ENCODE data around the gene TMEM119. TPM values are rescaled to one million over a fixed set of nuclear protein-coding genes. Genes with fewer than 3 reads are reported as not detected.

Gene TMEM119
- total and polyA plus RNA-seq, 12 donors: 3.1 to 14.8 (median 6.6) TPM

DNA sequence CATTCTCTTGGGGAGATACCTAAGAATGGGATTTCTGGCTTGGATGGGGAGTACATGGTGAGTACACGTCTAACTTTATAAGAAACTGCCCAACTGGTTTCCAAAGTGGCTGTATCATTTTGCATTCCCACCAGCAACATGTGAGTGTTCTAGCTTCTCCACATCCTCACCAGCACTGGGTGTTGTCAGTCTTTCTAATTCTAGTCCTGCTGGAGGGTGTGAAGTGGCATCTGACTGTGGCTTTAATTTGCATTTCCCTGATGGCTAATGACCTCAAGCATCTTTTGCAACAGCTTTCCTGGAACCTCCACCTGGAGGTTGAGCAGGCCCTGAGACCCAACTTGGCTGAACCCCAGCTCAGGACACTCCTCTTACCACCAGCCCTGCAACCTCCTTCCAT lies 18.0 kb upstream of the TMEM119 start:
- Histone ChIP-seq H3K4me1 (replicated peaks in 1 of 2) (peaks cover 5 to 38% of the 10 kb centered on the region in 2 donors), H3K27me3 (no peaks in the 10 kb centered on the region), H3K36me3 (replicated peaks in 1 of 2) (no peaks in the 10 kb centered on the region), H3K9me3 (replicated peaks in 1 of 3) (no peaks in the 10 kb centered on the region), H3K4me3 (no peak overlapping the region), H3K27ac (no peak overlapping the region)
- DNase-seq: no peak
- 88 to 96% (median 90%) methylated on average over 1 of the region's 1 CpG for WGBS, 4 donors
- TF ChIP-seq, protein P1, sequence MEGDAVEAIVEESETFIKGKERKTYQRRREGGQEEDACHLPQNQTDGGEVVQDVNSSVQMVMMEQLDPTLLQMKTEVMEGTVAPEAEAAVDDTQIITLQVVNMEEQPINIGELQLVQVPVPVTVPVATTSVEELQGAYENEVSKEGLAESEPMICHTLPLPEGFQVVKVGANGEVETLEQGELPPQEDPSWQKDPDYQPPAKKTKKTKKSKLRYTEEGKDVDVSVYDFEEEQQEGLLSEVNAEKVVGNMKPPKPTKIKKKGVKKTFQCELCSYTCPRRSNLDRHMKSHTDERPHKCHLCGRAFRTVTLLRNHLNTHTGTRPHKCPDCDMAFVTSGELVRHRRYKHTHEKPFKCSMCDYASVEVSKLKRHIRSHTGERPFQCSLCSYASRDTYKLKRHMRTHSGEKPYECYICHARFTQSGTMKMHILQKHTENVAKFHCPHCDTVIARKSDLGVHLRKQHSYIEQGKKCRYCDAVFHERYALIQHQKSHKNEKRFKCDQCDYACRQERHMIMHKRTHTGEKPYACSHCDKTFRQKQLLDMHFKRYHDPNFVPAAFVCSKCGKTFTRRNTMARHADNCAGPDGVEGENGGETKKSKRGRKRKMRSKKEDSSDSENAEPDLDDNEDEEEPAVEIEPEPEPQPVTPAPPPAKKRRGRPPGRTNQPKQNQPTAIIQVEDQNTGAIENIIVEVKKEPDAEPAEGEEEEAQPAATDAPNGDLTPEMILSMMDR (IDR thresholded peaks at IDR 0.05): no peak
- no peak for TF ChIP-seq POLR2A (IDR thresholded peaks at IDR 0.05)
- intact Hi-C loops (cut with DNase I): loop anchor here (5.0 to 10.0 kb wide), 2 partner anchors 49 to 101 kb away; partner anchors contain the start of gene FICD (in 1 of the 2)

DNA sequence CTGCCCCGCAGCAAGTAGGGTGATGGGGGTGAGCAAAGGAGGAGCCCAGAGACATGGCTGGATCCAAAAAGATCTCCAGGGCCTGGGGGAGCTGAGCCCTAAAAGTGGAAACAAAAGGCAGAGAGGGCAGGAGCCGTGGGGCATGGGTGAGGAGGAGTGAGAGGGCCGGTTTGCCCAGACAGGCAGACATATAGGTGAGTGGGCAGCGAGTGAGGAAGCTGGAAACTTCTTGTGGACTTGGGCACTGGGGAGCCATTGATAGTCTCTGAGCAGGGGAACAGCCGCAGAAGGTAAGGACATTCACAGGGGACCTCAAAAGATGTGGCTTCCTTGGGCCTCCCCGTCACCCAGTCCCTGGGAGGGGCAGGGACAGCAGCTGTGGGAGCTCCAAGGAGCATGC lies 16.8 kb upstream of the TMEM119 start:
- WGBS, 4 donors: 93 to 98% (median 95%) methylated on average over 5 to 6 of the region's 6 CpGs
- no peak for DNase-seq
- peaks cover 5 to 38% of the 10 kb centered on the region in 2 donors for H3K4me1 ChIP-seq (replicated peaks in 1 of 2)
- no peaks in the 10 kb centered on the region for H3K9me3 ChIP-seq (replicated peaks in 1 of 3)
- intact Hi-C loops (cut with DNase I): loop anchor here (5.0 to 10.0 kb wide), 2 partner anchors 47 to 100 kb away; partner anchors contain the start of gene FICD (in 1 of the 2)
- no peak overlapping the region for H3K4me3 ChIP-seq
- no peaks in the 10 kb centered on the region for H3K36me3 ChIP-seq (replicated peaks in 1 of 2)
- TF ChIP-seq, protein P1 (IDR thresholded peaks at IDR 0.05): no peak
- no peak for TF ChIP-seq POLR2A (IDR thresholded peaks at IDR 0.05)
- no peak overlapping the region for H3K27ac ChIP-seq
- no peaks in the 10 kb centered on the region for H3K27me3 ChIP-seq

DNA sequence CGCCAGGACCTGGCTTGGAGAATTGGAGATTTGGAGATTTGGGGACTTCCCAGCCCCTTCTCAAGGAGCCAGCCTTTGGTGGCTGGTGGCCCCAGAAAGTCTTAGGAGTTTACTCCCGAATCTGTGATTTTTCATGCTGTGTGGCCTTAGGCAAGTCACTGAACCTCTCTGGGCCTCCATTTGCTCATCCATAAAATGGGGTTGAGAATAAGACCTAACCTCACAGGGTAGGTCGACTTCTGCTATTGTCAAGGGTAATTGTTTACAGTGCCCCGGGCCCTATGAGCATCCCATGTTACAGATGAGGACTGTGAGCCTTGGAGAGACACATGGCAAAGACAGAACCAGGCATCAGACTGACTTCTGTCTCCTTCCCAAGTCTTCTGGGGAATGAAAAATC lies 16.2 kb upstream of the TMEM119 start:
- WGBS, 4 donors: 76 to 89% (median 86%) methylated on average over 3 to 4 of the region's 4 CpGs
- TF ChIP-seq POLR2A (IDR thresholded peaks at IDR 0.05): no peak
- TF ChIP-seq, protein P1 (IDR thresholded peaks at IDR 0.05): no peak
- no peak for DNase-seq
- no peaks in the 10 kb centered on the region for H3K9me3 ChIP-seq (replicated peaks in 1 of 3)
- intact Hi-C loops (cut with DNase I): loop anchor here in 1 of 2 donors (10.0 kb wide), 1 partner anchor 99 kb away; the partner anchor contains the start of gene FICD
- H3K4me1 ChIP-seq (replicated peaks in 1 of 2): peaks cover 5 to 35% of the 10 kb centered on the region in 2 donors
- H3K4me3 ChIP-seq: no peak overlapping the region
- H3K27ac ChIP-seq: peak overlapping the region in 1 of 5 donors; percentile 46
- no peaks in the 10 kb centered on the region for H3K27me3 ChIP-seq
- H3K36me3 ChIP-seq (replicated peaks in 1 of 2): no peaks in the 10 kb centered on the region

DNA sequence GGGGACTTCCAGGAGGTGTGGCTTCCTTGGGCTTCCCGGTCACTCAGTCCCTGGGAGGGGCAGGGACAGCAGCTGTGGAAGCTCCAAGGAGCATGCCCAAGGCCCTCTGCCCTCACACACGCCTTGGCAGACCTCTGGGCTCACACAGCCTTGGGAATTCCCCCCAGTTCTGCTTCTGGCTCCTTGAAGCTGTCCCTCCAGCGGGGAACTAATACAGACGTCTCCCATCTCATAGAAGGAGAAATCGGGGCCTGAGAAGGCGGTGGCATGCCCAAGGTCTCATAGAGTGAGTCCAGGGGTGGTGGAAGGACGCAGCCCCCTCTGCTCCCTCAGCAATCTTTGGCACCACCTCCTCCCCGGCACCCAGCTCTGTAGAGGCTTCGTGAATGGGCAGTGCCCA lies 15.7 kb upstream of the TMEM119 start:
- peak in 6 of 7 donors; percentile 48 to 69 (median 58) for DNase-seq
- WGBS, 4 donors: 15 to 45% (median 39%) methylated on average over 4 to 9 of the region's 9 CpGs
- peak overlapping the region in 1 of 5 donors; percentile 46 for H3K27ac ChIP-seq
- no peak for TF ChIP-seq POLR2A (IDR thresholded peaks at IDR 0.05)
- TF ChIP-seq, protein P1 (IDR thresholded peaks at IDR 0.05): no peak
- no peaks in the 10 kb centered on the region for H3K27me3 ChIP-seq
- no peak overlapping the region for H3K4me3 ChIP-seq
- H3K36me3 ChIP-seq (replicated peaks in 1 of 2): no peaks in the 10 kb centered on the region
- intact Hi-C loops (cut with DNase I): loop anchor here in 1 of 2 donors (10.0 kb wide), 1 partner anchor 99 kb away; the partner anchor contains the start of gene FICD
- no peaks in the 10 kb centered on the region for H3K9me3 ChIP-seq (replicated peaks in 1 of 3)
- peaks cover 1 to 32% of the 10 kb centered on the region in 2 donors for H3K4me1 ChIP-seq (replicated peaks in 1 of 2)

Data from adrenal gland (tissue), 12 donors.